Hepatocyte (in vitro differentiated cells): ENCODE results near the gene NADK2. TPM values are rescaled to one million over a fixed set of nuclear protein-coding genes. Genes with fewer than 3 reads are reported as not detected.

Experiments used
- DNase-seq: peaks from one replicate; pipeline ENCODE4 v3.0.0-alpha.2; 2016; ENCODE audit warnings: low spot score
- H2AFZ ChIP-seq: fragments of 200-600 bp; sonication (generic); 2 replicates; pipeline ENCODE4 v1.6.0; 2016; ENCODE audit warnings: antibody characterized with exemption, mild to moderate bottlenecking
- H3K27ac ChIP-seq: fragments of 200-600 bp; sonication (generic); 2 replicates; pipeline ENCODE4 v1.5.1; 2016; ENCODE audit warnings: mild to moderate bottlenecking
- H3K27me3 ChIP-seq: fragments of 200-600 bp; sonication (generic); 2 replicates; pipeline ENCODE4 v1.6.1; 2016
- H3K36me3 ChIP-seq: fragments of 200-600 bp; sonication (generic); replicated peaks from 2 replicates; pipeline ENCODE4 v1.5.1; 2016; ENCODE audit warnings: low read depth; ENCODE audit not compliant: insufficient read depth
- H3K4me1 ChIP-seq: fragments of 200-600 bp; sonication (generic); 2 replicates; pipeline ENCODE4 v1.5.1; 2016; ENCODE audit warnings: mild to moderate bottlenecking, moderate library complexity; ENCODE audit not compliant: insufficient read depth
- H3K4me2 ChIP-seq: fragments of 200-600 bp; sonication (generic); 2 replicates; pipeline ENCODE4 v1.6.0; 2016
- H3K4me3 ChIP-seq: fragments of 200-600 bp; sonication (generic); 2 replicates; pipeline ENCODE4 v1.5.1; 2016; ENCODE audit warnings: mild to moderate bottlenecking
- H3K79me2 ChIP-seq: fragments of 200-600 bp; sonication (generic); 2 replicates; pipeline ENCODE4 v1.6.0; 2017; ENCODE audit warnings: mild to moderate bottlenecking
- H3K9me2 ChIP-seq: fragments of 200-600 bp; sonication (generic); replicated peaks from 2 replicates; pipeline ENCODE4 v1.6.0; 2017; ENCODE audit warnings: mild to moderate bottlenecking; ENCODE audit not compliant: insufficient read depth
- H3K9me3 ChIP-seq: fragments of 200-600 bp; sonication (generic); 2 replicates; pipeline ENCODE4 v1.5.1; 2016; ENCODE audit warnings: low read depth, mild to moderate bottlenecking
- H4K20me1 ChIP-seq: fragments of 200-600 bp; sonication (generic); 2 replicates; pipeline ENCODE4 v1.6.0; 2016; ENCODE audit warnings: mild to moderate bottlenecking; ENCODE audit not compliant: insufficient read depth, poor library complexity, severe bottlenecking
- CTCF ChIP-seq: fragments of 200-600 bp; sonication (generic); IDR thresholded peaks from 2 replicates; pipeline ENCODE4 v1.5.1; 2016; ENCODE audit warnings: antibody characterized with exemption, mild to moderate bottlenecking; ENCODE audit not compliant: poor library complexity
- EZH2 ChIP-seq: fragments of 200-600 bp; sonication (generic); IDR thresholded peaks from 2 replicates; pipeline ENCODE4 v1.6.1; 2016; ENCODE audit warnings: antibody characterized with exemption, mild to moderate bottlenecking, borderline replicate concordance
- EZH2phosphoT487 ChIP-seq: fragments of 200-600 bp; sonication (generic); IDR thresholded peaks from one replicate; pipeline ENCODE4 v1.6.1; 2018; ENCODE audit warnings: antibody characterized with exemption, mild to moderate bottlenecking, low read depth, moderate library complexity; ENCODE audit not compliant: unreplicated experiment, severe bottlenecking
- WGBS: methylation state at CpG from one replicate; pipeline ENCODE4 v1.1.6; 2016; ENCODE audit warnings: low lambda C conversion rate; ENCODE audit errors: missing lambda C conversion rate; 5-methylcytosine and 5-hydroxymethylcytosine counted together
- polyA plus RNA-seq: library from polyadenylated mRNA; unstranded; fragments of >200 nt; fragmentation: Nextera tagmentation; extraction: Ambion mirVana; gene quantifications from 2 replicates; pipeline ENCODE4 v1.2.1, GENCODE V29; 2016
- total RNA-seq: library from RNA; depleted of rRNA; stranded (reverse); fragments of >200 nt; gene quantifications from 2 replicates; pipeline ENCODE4 v1.2.3, GENCODE V29; 2014

NADK2 gene
- total and polyA plus RNA-seq, 2 experiments from 2014 or later, result 43.1 to 102 TPM

- H3K27me3 ChIP-seq, result no peaks in the 10 kb centered on the region
- no peak overlapping the region for H3K4me2 ChIP-seq
- no peaks in the 10 kb centered on the region for H3K4me1 ChIP-seq
- no peaks in the 10 kb centered on the region for H3K9me2 ChIP-seq
- no peaks in the 10 kb centered on the region for H4K20me1 ChIP-seq
- DNase-seq, result no peak
- H3K9me3 ChIP-seq, result no peaks in the 10 kb centered on the region
- H3K27ac ChIP-seq, result no peak overlapping the region
- peaks cover 8% of the 10 kb centered on the region for H3K79me2 ChIP-seq
- 74% methylated on average over 3 of the region's 3 CpGs for WGBS
- TF ChIP-seq EZH2phosphoT487, result no peak
- TF ChIP-seq CTCF, result no peak
- no peak for TF ChIP-seq EZH2
- no peak overlapping the region for H3K4me3 ChIP-seq
- no peak overlapping the region for H2AFZ ChIP-seq
- no peaks in the 10 kb centered on the region for H3K36me3 ChIP-seq
Measured at GRCh38 chr5:36174119-36174518, 67.6 kb downstream of the NADK2 start.

GRCh38 chr5:36173426-36173825 is 68.3 kb downstream of the NADK2 start:
- 92% methylated on average over 2 of the region's 2 CpGs for WGBS
- Histone ChIP-seq H3K79me2 (peaks cover 14% of the 10 kb centered on the region), H3K9me3 (no peaks in the 10 kb centered on the region), H3K4me1 (no peaks in the 10 kb centered on the region), H4K20me1 (no peaks in the 10 kb centered on the region), H3K4me2 (no peak overlapping the region), H3K27me3 (no peaks in the 10 kb centered on the region), H3K36me3 (peaks cover 3% of the 10 kb centered on the region), H3K27ac (no peak overlapping the region), H3K9me2 (no peaks in the 10 kb centered on the region), H2AFZ (no peak overlapping the region), H3K4me3 (no peak overlapping the region)
- TF ChIP-seq EZH2, result no peak
- no peak for TF ChIP-seq CTCF
- TF ChIP-seq EZH2phosphoT487, result no peak
- no peak for DNase-seq

- H3K36me3 ChIP-seq, result peaks cover 4% of the 10 kb centered on the region
- H3K9me3 ChIP-seq, result no peaks in the 10 kb centered on the region
- WGBS, result 89% methylated on average over 1 of the region's 1 CpG
- H2AFZ ChIP-seq, result no peak overlapping the region
- H3K27ac ChIP-seq, result no peak overlapping the region
- TF ChIP-seq EZH2 (no peak), EZH2phosphoT487 (no peak), CTCF (no peak)
- H3K9me2 ChIP-seq, result no peaks in the 10 kb centered on the region
- H3K4me2 ChIP-seq, result no peak overlapping the region
- DNase-seq, result no peak
- no peaks in the 10 kb centered on the region for H3K4me1 ChIP-seq
- peaks cover 20% of the 10 kb centered on the region for H3K79me2 ChIP-seq
- H3K4me3 ChIP-seq, result no peak overlapping the region
- H3K27me3 ChIP-seq, result no peaks in the 10 kb centered on the region
- no peaks in the 10 kb centered on the region for H4K20me1 ChIP-seq
Measured at GRCh38 chr5:36172599-36172998, 69.1 kb downstream of the NADK2 start.
